Hepatocyte (in vitro differentiated cells): Measurements from ENCODE around the gene SLC66A2. TPM values are rescaled to one million over a fixed set of nuclear protein-coding genes. Genes with fewer than 3 reads are reported as not detected.

ENCODE experiments used
- DNase-seq: peaks from one replicate; pipeline ENCODE4 v3.0.0-alpha.2; 2016; ENCODE audit warnings: low spot score
- H2AFZ ChIP-seq: fragments of 200-600 bp; sonication (generic); 2 replicates; pipeline ENCODE4 v1.6.0; 2016; ENCODE audit warnings: antibody characterized with exemption, mild to moderate bottlenecking
- H3K27ac ChIP-seq: fragments of 200-600 bp; sonication (generic); 2 replicates; pipeline ENCODE4 v1.5.1; 2016; ENCODE audit warnings: mild to moderate bottlenecking
- H3K27me3 ChIP-seq: fragments of 200-600 bp; sonication (generic); 2 replicates; pipeline ENCODE4 v1.6.1; 2016
- H3K36me3 ChIP-seq: fragments of 200-600 bp; sonication (generic); replicated peaks from 2 replicates; pipeline ENCODE4 v1.5.1; 2016; ENCODE audit warnings: low read depth; ENCODE audit not compliant: insufficient read depth
- H3K4me1 ChIP-seq: fragments of 200-600 bp; sonication (generic); 2 replicates; pipeline ENCODE4 v1.5.1; 2016; ENCODE audit warnings: mild to moderate bottlenecking, moderate library complexity; ENCODE audit not compliant: insufficient read depth
- H3K4me2 ChIP-seq: fragments of 200-600 bp; sonication (generic); 2 replicates; pipeline ENCODE4 v1.6.0; 2016
- H3K4me3 ChIP-seq: fragments of 200-600 bp; sonication (generic); 2 replicates; pipeline ENCODE4 v1.5.1; 2016; ENCODE audit warnings: mild to moderate bottlenecking
- H3K79me2 ChIP-seq: fragments of 200-600 bp; sonication (generic); 2 replicates; pipeline ENCODE4 v1.6.0; 2017; ENCODE audit warnings: mild to moderate bottlenecking
- H3K9me2 ChIP-seq: fragments of 200-600 bp; sonication (generic); replicated peaks from 2 replicates; pipeline ENCODE4 v1.6.0; 2017; ENCODE audit warnings: mild to moderate bottlenecking; ENCODE audit not compliant: insufficient read depth
- H3K9me3 ChIP-seq: fragments of 200-600 bp; sonication (generic); 2 replicates; pipeline ENCODE4 v1.5.1; 2016; ENCODE audit warnings: low read depth, mild to moderate bottlenecking
- H4K20me1 ChIP-seq: fragments of 200-600 bp; sonication (generic); 2 replicates; pipeline ENCODE4 v1.6.0; 2016; ENCODE audit warnings: mild to moderate bottlenecking; ENCODE audit not compliant: insufficient read depth, poor library complexity, severe bottlenecking
- EZH2 ChIP-seq: fragments of 200-600 bp; sonication (generic); IDR thresholded peaks from 2 replicates; pipeline ENCODE4 v1.6.1; 2016; ENCODE audit warnings: antibody characterized with exemption, mild to moderate bottlenecking, borderline replicate concordance
- EZH2phosphoT487 ChIP-seq: fragments of 200-600 bp; sonication (generic); IDR thresholded peaks from one replicate; pipeline ENCODE4 v1.6.1; 2018; ENCODE audit warnings: antibody characterized with exemption, mild to moderate bottlenecking, low read depth, moderate library complexity; ENCODE audit not compliant: unreplicated experiment, severe bottlenecking
- WGBS: methylation state at CpG from one replicate; pipeline ENCODE4 v1.1.6; 2016; ENCODE audit warnings: low lambda C conversion rate; ENCODE audit errors: missing lambda C conversion rate; 5-methylcytosine and 5-hydroxymethylcytosine counted together
- polyA plus RNA-seq: library from polyadenylated mRNA; unstranded; fragments of >200 nt; fragmentation: Nextera tagmentation; extraction: Ambion mirVana; gene quantifications from 2 replicates; pipeline ENCODE4 v1.2.1, GENCODE V29; 2016
- total RNA-seq: library from RNA; depleted of rRNA; stranded (reverse); fragments of >200 nt; gene quantifications from 2 replicates; pipeline ENCODE4 v1.2.3, GENCODE V29; 2014
- TF ChIP-seq, protein P1 (sequence below): fragments of 200-600 bp; sonication (generic); IDR thresholded peaks from 2 replicates; pipeline ENCODE4 v1.5.1; 2016; ENCODE audit warnings: antibody characterized with exemption, mild to moderate bottlenecking; ENCODE audit not compliant: poor library complexity

SLC66A2 gene
- total and polyA plus RNA-seq, 2 experiments from 2014 or later = 31.1 to 36.5 TPM

DNA sequence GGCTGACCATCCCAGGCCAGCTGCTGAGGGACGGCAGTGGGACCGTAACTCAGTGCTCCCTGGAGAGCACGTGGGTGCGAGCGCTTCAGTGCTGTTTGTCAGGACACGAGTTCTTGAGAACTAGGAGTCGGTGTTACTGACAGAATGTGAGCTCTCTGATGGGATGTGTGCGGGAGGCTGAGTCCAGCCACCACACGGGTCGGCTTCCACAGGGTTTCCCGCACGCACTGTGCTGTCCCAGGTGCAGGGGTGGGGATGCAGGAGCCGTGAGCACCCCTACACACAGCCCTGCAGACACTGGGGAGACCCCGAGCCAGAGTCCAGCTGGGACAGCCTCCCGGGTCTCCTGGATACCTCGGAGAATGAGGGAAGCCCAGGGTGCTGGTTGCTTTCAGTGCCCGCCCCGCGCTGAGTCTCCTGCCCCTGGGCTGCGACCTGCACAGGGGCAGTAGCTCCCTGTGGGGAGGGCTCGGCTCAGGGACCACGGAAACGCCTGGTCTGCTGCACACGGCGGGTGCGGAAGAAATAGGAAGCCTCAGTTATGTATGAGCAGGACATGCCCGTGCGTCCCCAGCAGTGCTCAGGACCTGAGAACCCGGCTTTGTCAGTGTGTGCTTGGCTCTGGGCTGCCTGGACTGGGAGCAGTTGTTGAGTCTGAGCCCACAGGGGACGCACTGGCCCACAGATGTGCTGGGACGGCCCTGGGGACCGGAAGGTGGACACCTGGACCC, 82.5 kb downstream of the SLC66A2 start:
- TF ChIP-seq, protein P1, sequence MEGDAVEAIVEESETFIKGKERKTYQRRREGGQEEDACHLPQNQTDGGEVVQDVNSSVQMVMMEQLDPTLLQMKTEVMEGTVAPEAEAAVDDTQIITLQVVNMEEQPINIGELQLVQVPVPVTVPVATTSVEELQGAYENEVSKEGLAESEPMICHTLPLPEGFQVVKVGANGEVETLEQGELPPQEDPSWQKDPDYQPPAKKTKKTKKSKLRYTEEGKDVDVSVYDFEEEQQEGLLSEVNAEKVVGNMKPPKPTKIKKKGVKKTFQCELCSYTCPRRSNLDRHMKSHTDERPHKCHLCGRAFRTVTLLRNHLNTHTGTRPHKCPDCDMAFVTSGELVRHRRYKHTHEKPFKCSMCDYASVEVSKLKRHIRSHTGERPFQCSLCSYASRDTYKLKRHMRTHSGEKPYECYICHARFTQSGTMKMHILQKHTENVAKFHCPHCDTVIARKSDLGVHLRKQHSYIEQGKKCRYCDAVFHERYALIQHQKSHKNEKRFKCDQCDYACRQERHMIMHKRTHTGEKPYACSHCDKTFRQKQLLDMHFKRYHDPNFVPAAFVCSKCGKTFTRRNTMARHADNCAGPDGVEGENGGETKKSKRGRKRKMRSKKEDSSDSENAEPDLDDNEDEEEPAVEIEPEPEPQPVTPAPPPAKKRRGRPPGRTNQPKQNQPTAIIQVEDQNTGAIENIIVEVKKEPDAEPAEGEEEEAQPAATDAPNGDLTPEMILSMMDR = no peak
- no peak for TF ChIP-seq EZH2
- no peak for TF ChIP-seq EZH2phosphoT487
- no peak overlapping the region for H3K27ac ChIP-seq
- H3K9me3 ChIP-seq = no peaks in the 10 kb centered on the region
- H4K20me1 ChIP-seq = no peaks in the 10 kb centered on the region
- no peaks in the 10 kb centered on the region for H3K9me2 ChIP-seq
- H3K79me2 ChIP-seq = no peaks in the 10 kb centered on the region
- no peaks in the 10 kb centered on the region for H3K27me3 ChIP-seq
- 88% methylated on average over 29 of the region's 32 CpGs for WGBS
- no peak overlapping the region for H3K4me3 ChIP-seq
- no peak overlapping the region for H2AFZ ChIP-seq
- H3K36me3 ChIP-seq = no peaks in the 10 kb centered on the region
- H3K4me2 ChIP-seq = no peak overlapping the region
- no peaks in the 10 kb centered on the region for H3K4me1 ChIP-seq
- DNase-seq = no peak

DNA sequence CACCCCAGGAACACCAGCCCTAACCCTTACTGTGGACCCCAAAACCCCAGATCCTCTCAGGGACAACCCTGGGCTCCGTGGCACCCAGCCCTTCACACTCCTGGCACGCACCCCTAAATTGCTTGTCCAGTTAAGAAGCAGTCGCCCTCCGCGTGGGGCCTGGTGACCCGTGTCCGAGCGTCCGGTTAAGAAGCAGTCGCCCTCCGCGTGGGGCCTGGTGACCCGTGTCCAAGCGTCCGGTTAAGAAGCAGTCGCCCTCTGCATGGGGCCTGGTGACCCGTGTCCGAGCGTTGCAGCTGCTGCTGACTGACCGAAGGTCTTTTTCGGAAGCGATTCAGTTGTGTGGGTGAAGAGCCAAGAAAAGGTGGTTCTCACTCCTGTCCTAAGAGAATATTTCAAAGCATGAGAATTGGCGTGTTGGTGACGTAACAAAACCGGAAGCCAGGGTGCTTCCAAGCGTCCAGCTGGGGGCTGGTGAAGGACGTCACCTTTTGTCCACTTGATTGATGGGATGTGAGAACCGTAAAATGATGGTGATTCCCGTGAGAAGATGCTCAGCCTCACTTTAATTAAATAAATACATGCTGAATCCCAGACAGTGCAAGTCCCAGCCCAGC, 83.2 kb downstream of the SLC66A2 start:
- 93% methylated on average over 29 of the region's 29 CpGs for WGBS
- no peaks in the 10 kb centered on the region for H3K27me3 ChIP-seq
- no peak overlapping the region for H2AFZ ChIP-seq
- H3K4me3 ChIP-seq = no peak overlapping the region
- no peak overlapping the region for H3K27ac ChIP-seq
- H3K79me2 ChIP-seq = no peaks in the 10 kb centered on the region
- TF ChIP-seq EZH2phosphoT487 (no peak), EZH2 (no peak)
- TF ChIP-seq, protein P1 = no peak
- no peak overlapping the region for H3K4me2 ChIP-seq
- H3K4me1 ChIP-seq = no peaks in the 10 kb centered on the region
- no peaks in the 10 kb centered on the region for H3K9me2 ChIP-seq
- no peak for DNase-seq
- no peaks in the 10 kb centered on the region for H4K20me1 ChIP-seq
- no peaks in the 10 kb centered on the region for H3K9me3 ChIP-seq
- no peaks in the 10 kb centered on the region for H3K36me3 ChIP-seq

DNA sequence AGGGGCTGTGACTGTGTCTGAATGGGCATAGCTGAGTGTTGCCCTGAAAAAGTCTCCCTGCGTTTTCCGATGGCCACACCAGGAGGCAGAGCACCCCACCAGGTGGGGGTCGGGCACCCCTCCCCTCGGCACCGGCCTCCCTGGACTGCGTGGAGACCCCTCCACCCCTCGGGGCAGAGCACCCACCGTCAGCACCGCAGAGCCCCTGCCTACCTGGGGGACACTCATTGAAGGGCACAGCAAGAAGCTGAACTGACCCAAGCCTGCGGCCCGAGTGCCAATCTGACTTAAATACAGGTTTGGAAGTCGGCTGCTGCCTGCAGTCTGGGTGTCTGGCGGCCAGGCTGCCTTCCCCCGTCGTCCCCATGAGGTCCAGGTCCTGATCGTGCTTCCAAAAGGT, 83.8 kb downstream of the SLC66A2 start:
- Histone ChIP-seq H3K36me3 (no peaks in the 10 kb centered on the region), H2AFZ (no peak overlapping the region), H3K4me1 (no peaks in the 10 kb centered on the region), H3K9me3 (no peaks in the 10 kb centered on the region), H3K4me2 (no peak overlapping the region), H4K20me1 (no peaks in the 10 kb centered on the region), H3K4me3 (no peak overlapping the region), H3K9me2 (no peaks in the 10 kb centered on the region), H3K27ac (no peak overlapping the region), H3K79me2 (no peaks in the 10 kb centered on the region), H3K27me3 (no peaks in the 10 kb centered on the region)
- 81% methylated on average over 16 of the region's 16 CpGs for WGBS
- TF ChIP-seq, protein P1 = no peak
- TF ChIP-seq EZH2 (no peak), EZH2phosphoT487 (no peak)
- no peak for DNase-seq
